PC-3 (cell line): Measurements from ENCODE around the gene MLC1. TPM values are rescaled to one million over a fixed set of nuclear protein-coding genes. Genes with fewer than 3 reads are reported as not detected.

Experiments used
- ATAC-seq: fragments of 200-7000 bp; cut with Tn5 transposase; 2 replicates; pipeline ENCODE4 v1.9.1; 2020; ENCODE audit warnings: mild to moderate bottlenecking, moderate library complexity
- BruUV-seq: library from RNA; stranded (reverse); fragments of 400-500 nt; replicated peaks from 2 replicates; lab custom pipeline; 2021; lab: Mats Ljungman, UMichigan
- CTCF ChIA-PET: fragments of 300-600 bp; sonication (Branson Sonifier 250); formaldehyde crosslinking; loops from one replicate; lab custom pipeline; 2022; ENCODE audit warnings: antibody characterized with exemption; lab: Charles Lee
- POLR2A ChIA-PET: fragments of 300-600 bp; sonication (Branson Sonifier 250); formaldehyde crosslinking; loops from one replicate; lab custom pipeline; 2022; ENCODE audit warnings: antibody characterized with exemption; ENCODE audit not compliant: unreplicated experiment; lab: Charles Lee
- DNase-seq: peaks from one replicate; pipeline ENCODE4 v3.0.0-alpha.2; 2015
- H2AFZ ChIP-seq: fragments of 300-600 bp; sonication (generic); 2 replicates; pipeline ENCODE4 v1.6.0; 2016; ENCODE audit warnings: antibody characterized with exemption, low read length
- H3F3A ChIP-seq: fragments of 300-600 bp; sonication (generic); one replicate; pipeline ENCODE4 v1.6.0; 2017; ENCODE audit warnings: antibody characterized with exemption, low read length, control low read depth, mild to moderate bottlenecking; ENCODE audit not compliant: unreplicated experiment
- H3K27ac ChIP-seq: fragments of 300-600 bp; sonication (generic); 2 replicates; pipeline ENCODE4 v1.5.1; 2016; ENCODE audit warnings: mild to moderate bottlenecking, low read length
- H3K27me3 ChIP-seq: fragments of 300-600 bp; sonication (generic); 2 replicates; pipeline ENCODE4 v1.6.1; 2016; ENCODE audit warnings: low read length, mixed read lengths
- H3K36me3 ChIP-seq: fragments of 300-600 bp; sonication (generic); 2 replicates; pipeline ENCODE4 v1.6.1; 2016; ENCODE audit warnings: low read depth, mixed run types, low read length, mixed read lengths
- H3K4me1 ChIP-seq: fragments of 300-600 bp; sonication (generic); 2 replicates; pipeline ENCODE4 v1.5.1; 2016; ENCODE audit warnings: low read length; ENCODE audit not compliant: insufficient read depth
- H3K4me2 ChIP-seq: fragments of 300-600 bp; sonication (generic); 2 replicates; pipeline ENCODE4 v1.6.0; 2016; ENCODE audit warnings: low read length
- H3K4me3 ChIP-seq: fragments of 300-600 bp; sonication (generic); 2 replicates; pipeline ENCODE4 v1.5.1; 2016; ENCODE audit warnings: mild to moderate bottlenecking, low read length, mixed read lengths
- H3K79me2 ChIP-seq: fragments of 300-600 bp; sonication (generic); 2 replicates; pipeline ENCODE4 v1.6.1; 2017; ENCODE audit warnings: low read length, mixed read lengths
- H3K9ac ChIP-seq: fragments of 300-600 bp; sonication (generic); 2 replicates; pipeline ENCODE4 v1.6.0; 2016; ENCODE audit warnings: mild to moderate bottlenecking, low read length
- H3K9me2 ChIP-seq: fragments of 300-600 bp; sonication (generic); replicated peaks from 2 replicates; pipeline ENCODE4 v1.6.1; 2016; ENCODE audit warnings: mixed run types, low read length, mixed read lengths
- H3K9me3 ChIP-seq: fragments of 300-600 bp; sonication (generic); 2 replicates; pipeline ENCODE4 v1.6.1; 2016; ENCODE audit warnings: low read length, mixed read lengths
- H4K20me1 ChIP-seq: fragments of 300-600 bp; sonication (generic); 2 replicates; pipeline ENCODE4 v1.6.1; 2016; ENCODE audit warnings: low read length, mixed read lengths
- CTCF ChIP-seq: fragments of 300-600 bp; sonication (generic); conservative IDR thresholded peaks from 2 replicates; pipeline ENCODE4 v1.5.1; 2017; ENCODE audit warnings: antibody characterized with exemption, low read depth, mild to moderate bottlenecking, low read length
- EZH2 ChIP-seq: fragments of 300-600 bp; sonication (generic); IDR thresholded peaks from one replicate; pipeline ENCODE4 v1.6.1; 2017; ENCODE audit warnings: antibody characterized with exemption, mild to moderate bottlenecking, low read length; ENCODE audit not compliant: unreplicated experiment
- EZH2phosphoT487 ChIP-seq: fragments of 300-600 bp; sonication (generic); IDR thresholded peaks from 2 replicates; pipeline ENCODE4 v1.6.1; 2018; ENCODE audit warnings: mild to moderate bottlenecking, antibody characterized with exemption, low read length, borderline replicate concordance
- intact Hi-C: fragments of 100-400 bp; cut with micrococcal nuclease; formaldehyde crosslinking; loops from 2 replicates; pipeline ENCODE4 v1.9.0; 2023
- total RNA-seq: library from RNA; depleted of rRNA; stranded (reverse); fragments of >200 nt; gene quantifications from 2 replicates; pipeline ENCODE4 v1.2.3, GENCODE V29; 2014

MLC1 gene
- total RNA-seq, 1 experiment from 2014 or later, result 0.62 TPM

DNA sequence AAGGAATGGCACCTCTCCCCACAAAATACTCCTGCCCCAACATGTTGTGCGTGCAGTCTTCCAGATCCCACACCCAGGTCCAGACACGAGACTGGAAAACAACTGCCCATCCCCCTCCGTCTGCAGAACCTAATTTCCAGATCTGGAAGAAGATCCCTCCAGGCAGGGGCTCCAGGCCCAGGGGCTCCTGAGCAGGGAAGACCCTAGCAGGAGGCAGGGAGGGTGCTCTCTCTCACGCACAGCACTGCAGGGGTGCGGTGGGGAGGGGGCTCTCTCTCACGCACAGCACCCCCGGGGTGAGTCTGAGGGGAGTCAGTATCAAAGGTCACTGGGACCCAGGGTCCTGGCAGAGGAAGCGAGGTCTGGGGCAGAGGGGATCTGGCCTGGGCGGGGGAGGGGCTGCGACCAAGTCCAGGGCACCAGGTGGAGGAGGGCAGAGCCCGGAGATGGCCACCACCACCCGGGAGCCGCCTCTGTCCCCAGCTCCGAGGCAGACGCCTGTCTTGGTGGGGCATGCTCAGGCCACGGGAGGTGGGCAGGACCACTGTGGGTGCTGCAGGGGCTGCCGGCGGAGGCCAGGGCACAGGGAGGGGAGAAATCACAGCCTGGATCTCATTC, 1.7 kb downstream of the MLC1 start:
- DNase-seq (no peak), ATAC-seq (no peak)
- H3K9me3 ChIP-seq, result no peaks in the 10 kb centered on the region
- no peaks in the 10 kb centered on the region for H3K79me2 ChIP-seq
- no peaks in the 10 kb centered on the region for H3K4me1 ChIP-seq
- H3F3A ChIP-seq, result no peaks in the 10 kb centered on the region
- no peak overlapping the region for H2AFZ ChIP-seq
- H3K36me3 ChIP-seq, result no peaks in the 10 kb centered on the region
- BruUV-seq, result no TSS peak
- CTCF ChIA-PET, result no interaction called here
- POLR2A ChIA-PET, result no interaction called here
- no peak overlapping the region for H3K4me2 ChIP-seq
- no peak overlapping the region for H3K9ac ChIP-seq
- TF ChIP-seq EZH2 (no peak), CTCF (no peak), EZH2phosphoT487 (no peak)
- no peaks in the 10 kb centered on the region for H3K27me3 ChIP-seq
- H3K27ac ChIP-seq, result no peak overlapping the region
- H3K9me2 ChIP-seq, result no peaks in the 10 kb centered on the region
- no peak overlapping the region for H3K4me3 ChIP-seq
- H4K20me1 ChIP-seq, result no peaks in the 10 kb centered on the region
- intact Hi-C loops, result no loop called here

DNA sequence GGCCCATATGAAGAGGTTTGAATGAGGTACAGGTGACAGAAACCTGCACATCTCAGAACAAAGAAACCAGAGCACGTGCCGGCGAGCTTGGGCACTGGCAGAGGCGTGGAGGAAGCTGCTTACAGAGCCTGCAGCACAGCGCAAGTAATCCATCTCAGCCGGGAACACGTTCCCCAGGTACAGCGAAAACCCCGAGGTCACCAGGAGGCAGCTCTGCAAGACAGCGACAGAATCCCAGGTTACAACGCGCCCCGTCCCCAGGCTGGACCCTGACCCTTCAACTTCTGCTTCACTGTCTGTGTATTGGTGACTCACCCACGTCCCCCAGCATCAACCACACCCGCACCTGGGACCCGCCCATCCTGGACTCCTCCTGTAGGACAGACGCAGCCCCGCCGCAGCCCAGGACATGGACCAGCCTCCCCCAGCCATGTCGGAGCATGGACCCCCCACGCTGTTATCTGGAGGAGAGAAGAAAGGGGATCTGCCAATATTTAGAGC, 2.2 kb downstream of the MLC1 start:
- intact Hi-C loops, result no loop called here
- Histone ChIP-seq H3K27ac (no peak overlapping the region), H3K4me3 (no peak overlapping the region), H4K20me1 (no peaks in the 10 kb centered on the region), H3K79me2 (no peaks in the 10 kb centered on the region), H3F3A (no peaks in the 10 kb centered on the region), H3K4me1 (no peaks in the 10 kb centered on the region), H3K9me3 (no peaks in the 10 kb centered on the region), H3K4me2 (no peak overlapping the region), H3K9ac (no peak overlapping the region), H3K9me2 (no peaks in the 10 kb centered on the region), H3K27me3 (no peaks in the 10 kb centered on the region), H3K36me3 (no peaks in the 10 kb centered on the region), H2AFZ (no peak overlapping the region)
- CTCF ChIA-PET, result no interaction called here
- TF ChIP-seq EZH2 (no peak), EZH2phosphoT487 (no peak), CTCF (no peak)
- POLR2A ChIA-PET, result no interaction called here
- no peak for DNase-seq
- no peak for ATAC-seq
- no TSS peak for BruUV-seq

- no peaks in the 10 kb centered on the region for H3K79me2 ChIP-seq
- TF ChIP-seq EZH2 (no peak), EZH2phosphoT487 (no peak), CTCF (no peak)
- H3K27me3 ChIP-seq, result no peaks in the 10 kb centered on the region
- H3K9me2 ChIP-seq, result no peaks in the 10 kb centered on the region
- no peak overlapping the region for H3K27ac ChIP-seq
- H2AFZ ChIP-seq, result no peak overlapping the region
- no peak overlapping the region for H3K4me2 ChIP-seq
- no peaks in the 10 kb centered on the region for H4K20me1 ChIP-seq
- DNase-seq (no peak), ATAC-seq (no peak)
- CTCF ChIA-PET, result no interaction called here
- H3K4me3 ChIP-seq, result no peak overlapping the region
- no peak overlapping the region for H3K9ac ChIP-seq
- no peaks in the 10 kb centered on the region for H3K9me3 ChIP-seq
- POLR2A ChIA-PET, result no interaction called here
- no peaks in the 10 kb centered on the region for H3F3A ChIP-seq
- no peaks in the 10 kb centered on the region for H3K36me3 ChIP-seq
- BruUV-seq, result no TSS peak
- intact Hi-C loops, result no loop called here
- H3K4me1 ChIP-seq, result no peaks in the 10 kb centered on the region
Measured at GRCh38 chr22:50082197-50082715, 3.0 kb downstream of the MLC1 start.
